ENCODE results near the gene ITIH4.
"Not testable (repeated sequence)": the region's sequence is repeated elsewhere in the genome, so short reads cannot be mapped to it uniquely, and the experiment has no call there.

Gene ITIH4

DNA sequence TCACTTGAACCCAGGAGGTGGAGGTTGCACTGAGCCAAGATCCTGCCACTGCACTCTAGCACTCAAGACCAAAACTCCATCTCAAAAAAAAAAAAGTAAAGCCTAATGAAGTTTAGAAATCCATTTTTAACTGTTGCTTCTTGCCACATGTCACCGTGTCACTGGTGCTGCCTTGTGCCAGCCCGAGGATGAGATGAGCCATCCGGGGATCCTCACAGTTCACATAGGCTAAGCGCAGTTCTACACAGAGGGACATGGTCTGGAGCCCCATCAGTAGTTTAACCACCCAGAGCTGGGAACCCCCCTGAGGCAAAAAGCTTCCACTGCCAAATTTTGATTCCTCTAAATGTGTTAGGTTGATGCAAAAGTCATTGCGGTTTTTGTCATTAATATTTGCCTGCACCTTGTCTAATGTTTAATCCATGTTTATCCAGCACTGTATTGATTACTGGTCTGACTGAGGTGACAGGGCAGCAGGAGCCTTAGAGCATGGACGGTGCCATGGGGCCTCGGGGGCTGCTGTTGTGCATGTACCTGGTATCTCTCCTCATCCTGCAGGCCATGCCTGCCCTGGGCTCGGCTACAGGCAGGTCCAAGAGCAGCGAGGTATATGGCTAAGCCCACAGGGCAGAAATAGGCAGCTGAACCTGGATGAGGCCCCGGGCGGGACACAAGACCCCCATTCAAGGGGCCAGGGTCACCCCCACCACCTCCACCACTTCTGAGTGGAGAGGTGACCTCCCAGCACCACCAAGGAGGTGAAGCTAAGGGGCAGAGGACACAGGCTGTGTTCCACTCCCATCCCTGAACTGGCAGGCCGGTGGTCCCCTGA is 53.1 kb downstream of the ITIH4 start, which contains the start of gene ITIH1:
Gene ITIH1, plus strand, starts transcription at position 473 of the 832 bp plus-strand sequence. Its CDS starts 17 bp downstream, at position 490.
- TF ChIP-seq EZH2phosphoT487 (IDR thresholded peaks at IDR 0.05; ENCODE audit: borderline replicate concordance, low read length): no peak
- TF ChIP-seq CTCF (IDR thresholded peaks at IDR 0.05; ENCODE audit: low read depth, low read length, poor library complexity, severe bottlenecking): no peak
- no peak within 1 kb of the TSS for H3K4me3 ChIP-seq (ENCODE audit: low read length)
- H3F3A ChIP-seq (ENCODE audit: control insufficient read depth, insufficient read depth): no peaks in the 10 kb centered on the region; the same call in 1 of the 2 replicates
- no peak within 1 kb of the TSS for H3K27ac ChIP-seq (ENCODE audit: low read depth, low read length)
- H4K20me1 ChIP-seq (ENCODE audit: control insufficient read depth, insufficient read depth, low read depth, low read length): no peaks in the 10 kb centered on the region
- no peaks in the 10 kb centered on the region for H3K79me2 ChIP-seq (ENCODE audit: control insufficient read depth, low read length)
- peaks cover 10% of the 10 kb centered on the region for H3K4me1 ChIP-seq (ENCODE audit: control insufficient read depth, low read length)
- no peaks in the 10 kb centered on the region for H3K9me3 ChIP-seq (ENCODE audit: control insufficient read depth, insufficient read depth, low read length)
- H3K4me2 ChIP-seq (ENCODE audit: low read length): no peak within 1 kb of the TSS
- peaks cover 5% of the 10 kb centered on the region; the same call in 1 of the 2 replicates for H3K27me3 ChIP-seq (ENCODE audit: control insufficient read depth, low read length)
- no peaks in the 10 kb centered on the region for H3K36me3 ChIP-seq (ENCODE audit: control insufficient read depth, low read length)
- no peaks in the 10 kb centered on the region for H3K9me2 ChIP-seq (replicated peaks; ENCODE audit: control insufficient read depth, low read length)

- peaks cover 14% of the 10 kb centered on the region for H3K4me1 ChIP-seq (ENCODE audit: control insufficient read depth, low read length)
- H3K27ac ChIP-seq (ENCODE audit: low read depth, low read length); H4K20me1 ChIP-seq (ENCODE audit: control insufficient read depth, insufficient read depth, low read depth, low read length); H3F3A ChIP-seq (ENCODE audit: control insufficient read depth, insufficient read depth); H3K4me2 ChIP-seq (ENCODE audit: low read length); H3K9me2 ChIP-seq (replicated peaks; ENCODE audit: control insufficient read depth, low read length); H3K79me2 ChIP-seq (ENCODE audit: control insufficient read depth, low read length); H3K27me3 ChIP-seq (ENCODE audit: control insufficient read depth, low read length); H3K36me3 ChIP-seq (ENCODE audit: control insufficient read depth, low read length); H3K4me3 ChIP-seq (ENCODE audit: low read length); H3K9me3 ChIP-seq (ENCODE audit: control insufficient read depth, insufficient read depth, low read length): not testable (repeated sequence)
Observed at GRCh38 chr3:52776486-52776885, 54.0 kb downstream of the ITIH4 start.

- Histone ChIP-seq H3K9me2 (replicated peaks; ENCODE audit: control insufficient read depth, low read length) (no peaks in the 10 kb centered on the region), H3K79me2 (ENCODE audit: control insufficient read depth, low read length) (no peaks in the 10 kb centered on the region), H3K36me3 (ENCODE audit: control insufficient read depth, low read length) (no peaks in the 10 kb centered on the region), H3K27ac (ENCODE audit: low read depth, low read length) (no peak overlapping the region), H4K20me1 (ENCODE audit: control insufficient read depth, insufficient read depth, low read depth, low read length) (no peaks in the 10 kb centered on the region), H3K4me1 (ENCODE audit: control insufficient read depth, low read length) (peaks cover 20% of the 10 kb centered on the region), H3K4me3 (ENCODE audit: low read length) (no peak overlapping the region), H3K27me3 (ENCODE audit: control insufficient read depth, low read length) (no peaks in the 10 kb centered on the region), H3K9me3 (ENCODE audit: control insufficient read depth, insufficient read depth, low read length) (no peaks in the 10 kb centered on the region), H3K4me2 (ENCODE audit: low read length) (no peak overlapping the region), H3F3A (ENCODE audit: control insufficient read depth, insufficient read depth) (no peaks in the 10 kb centered on the region)
- no peak for TF ChIP-seq CTCF (IDR thresholded peaks at IDR 0.05; ENCODE audit: low read depth, low read length, poor library complexity, severe bottlenecking)
- TF ChIP-seq EZH2phosphoT487 (IDR thresholded peaks at IDR 0.05; ENCODE audit: borderline replicate concordance, low read length): no peak
Observed at GRCh38 chr3:52775877-52776276, 54.6 kb downstream of the ITIH4 start.

Data from DOHH2 (cell line).